ENCODE data around the gene DHRS9.
"Not testable (repeated sequence)": the region's sequence is repeated elsewhere in the genome, so short reads cannot be mapped to it uniquely, and the experiment has no call there.

The DHRS9 gene

GRCh38 chr2:169069341-169069740 lies at the start of gene DHRS9:
Gene DHRS9, plus strand, starts transcription at chr2:169069563. Its CDS starts 12,019 bp downstream, at chr2:169081582.
- DNase-seq = peak in 1 of 14 donors; percentile 9

DNA sequence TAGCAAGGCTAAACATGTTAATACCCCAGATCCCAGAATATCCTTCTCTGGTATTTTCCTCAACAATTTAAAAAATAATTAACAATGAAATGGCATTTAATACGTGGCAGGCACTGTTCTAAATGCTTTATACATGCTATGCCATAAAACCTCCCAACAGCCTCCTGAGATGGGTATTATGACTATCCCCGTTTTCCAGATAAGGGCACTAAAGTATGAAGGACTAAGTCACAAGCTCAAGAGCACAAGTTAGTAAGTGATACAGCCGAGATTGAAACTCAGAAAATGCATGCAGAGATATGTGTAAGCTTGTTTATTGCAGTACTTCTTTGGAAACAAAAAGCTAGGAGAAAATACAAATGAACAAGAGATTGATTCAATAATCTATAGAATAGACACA lies 46.2 kb upstream of the DHRS9 start:
- DNase-seq = no peak

DNA sequence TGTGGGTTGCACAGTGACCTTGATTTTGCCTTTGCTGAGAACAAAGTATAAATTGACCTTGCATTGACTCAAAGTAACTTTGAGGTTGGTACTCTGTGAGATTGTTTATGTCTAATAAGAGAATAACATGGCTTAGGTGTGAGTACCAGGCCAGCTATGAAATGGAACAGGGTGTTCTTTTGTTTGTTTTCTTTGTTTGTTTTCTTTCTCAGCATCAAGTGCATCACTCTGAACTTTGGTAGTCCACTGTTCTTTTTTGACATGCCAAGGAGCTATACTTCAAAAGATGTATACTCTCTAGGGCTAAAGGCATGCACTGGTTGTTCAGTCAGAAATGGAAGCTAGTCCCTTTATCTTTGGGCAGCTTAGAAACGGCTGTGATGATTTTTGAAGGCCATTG lies 43.3 kb upstream of the DHRS9 start:
- no peak for DNase-seq

GRCh38 chr2:169027234-169027633 lies 42.1 kb upstream of the DHRS9 start:
- DNase-seq = no peak

DNA sequence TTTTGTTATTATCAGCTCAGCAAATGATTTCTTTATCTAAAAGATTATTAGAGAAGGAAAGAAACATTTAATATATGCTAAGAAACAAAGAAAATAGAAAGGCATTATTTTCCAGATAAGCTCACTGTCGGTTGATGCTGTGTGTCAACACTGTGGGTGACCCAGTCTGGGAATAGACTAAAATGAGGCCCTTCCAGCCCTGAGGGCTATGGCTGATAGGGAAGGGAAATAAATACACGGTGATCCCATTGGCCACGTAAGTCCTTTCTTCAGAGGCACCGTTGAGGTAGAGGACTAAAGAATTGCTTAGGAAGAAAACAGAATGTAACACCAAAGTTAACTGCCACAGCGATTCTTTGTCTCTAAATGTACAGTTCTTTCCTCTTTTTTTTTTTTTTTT lies 40.0 kb upstream of the DHRS9 start:
- no peak for DNase-seq

- no peak for DNase-seq
Observed at GRCh38 chr2:169031202-169031601, 38.2 kb upstream of the DHRS9 start, which contains the start of gene ABCB11. Gene ABCB11, minus strand, starts transcription at chr2:169031324. Its CDS starts 13,199 bp downstream, at chr2:169018125.

- no peak for DNase-seq
Observed at GRCh38 chr2:169034256-169034655, 35.1 kb upstream of the DHRS9 start.

- DNase-seq = no peak
Observed at GRCh38 chr2:169034984-169035544, 34.3 kb upstream of the DHRS9 start.

GRCh38 chr2:169035887-169036286 lies 33.5 kb upstream of the DHRS9 start:
- DNase-seq = no peak

DNA sequence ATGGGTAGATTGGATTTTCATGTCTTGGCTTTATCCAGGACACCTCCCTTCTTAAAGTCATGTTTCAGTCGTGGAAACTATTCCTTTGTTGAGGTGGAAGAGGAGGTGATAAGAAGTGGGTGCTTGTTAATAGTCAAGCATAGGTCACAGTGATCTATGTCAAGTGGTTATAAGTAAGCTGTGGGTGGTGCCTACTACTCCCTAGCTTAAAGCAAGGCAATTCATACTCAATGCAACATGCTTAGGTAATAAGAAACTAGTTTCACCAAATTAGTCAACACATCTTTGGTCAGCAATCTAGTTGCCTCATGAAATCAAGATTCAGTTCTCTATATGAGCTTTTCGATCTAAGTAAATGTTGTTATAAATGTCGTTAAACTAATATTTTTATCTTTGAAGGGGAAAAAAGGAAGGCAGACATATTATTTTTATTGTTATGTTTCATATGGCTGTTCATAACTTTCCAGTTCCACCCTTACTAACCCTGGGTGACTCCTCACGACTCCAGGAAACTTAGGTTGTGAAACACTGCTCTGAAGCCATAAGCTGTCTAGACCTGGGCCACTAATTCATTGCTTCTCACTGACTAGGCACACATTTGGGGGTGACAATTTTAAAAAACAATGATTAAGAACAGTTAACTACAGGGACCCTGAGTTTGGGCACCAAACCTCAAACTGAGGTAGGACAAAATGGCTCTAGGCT lies 32.5 kb upstream of the DHRS9 start:
- no peak for DNase-seq

DNA sequence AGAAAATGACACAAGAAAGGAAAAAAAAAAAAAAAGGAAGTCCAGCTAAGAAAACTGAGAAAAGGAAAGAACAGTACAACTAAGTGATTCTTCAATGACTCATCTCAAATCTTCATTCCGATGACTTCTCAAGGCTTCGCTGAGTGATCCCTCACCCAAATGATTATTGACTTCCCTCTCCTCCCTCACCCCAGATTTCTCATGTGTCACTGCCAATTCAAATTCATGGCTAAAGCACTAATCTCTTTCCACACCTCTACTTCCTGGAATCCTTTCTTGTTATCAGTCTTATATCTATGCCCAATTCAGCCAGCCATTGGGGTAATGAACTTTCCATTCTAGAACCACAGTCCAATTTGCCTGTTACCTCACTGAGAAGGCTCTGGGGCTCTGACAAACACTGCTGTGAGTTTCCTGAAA lies 31.0 kb upstream of the DHRS9 start:
- DNase-seq = no peak

DNA sequence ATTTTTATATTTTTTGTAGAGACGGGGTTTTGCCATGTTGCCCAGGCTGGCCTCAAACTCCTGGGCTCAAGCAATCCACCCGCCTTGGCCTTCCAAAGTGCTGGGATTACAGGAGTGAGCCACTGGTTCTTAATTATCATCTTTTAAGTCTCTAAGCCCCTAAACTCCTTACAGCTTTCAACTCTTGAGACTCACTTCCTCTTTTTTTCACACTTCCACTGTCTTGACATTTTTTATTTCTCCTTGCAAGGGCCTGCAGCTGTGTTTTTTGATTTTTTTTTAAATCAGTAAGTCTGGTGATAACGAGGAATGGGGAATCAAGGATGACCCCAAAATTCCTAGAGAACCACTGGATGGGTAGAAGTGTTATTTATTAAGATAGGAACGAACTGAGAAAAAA lies 29.7 kb upstream of the DHRS9 start:
- DNase-seq = no peak

DNA sequence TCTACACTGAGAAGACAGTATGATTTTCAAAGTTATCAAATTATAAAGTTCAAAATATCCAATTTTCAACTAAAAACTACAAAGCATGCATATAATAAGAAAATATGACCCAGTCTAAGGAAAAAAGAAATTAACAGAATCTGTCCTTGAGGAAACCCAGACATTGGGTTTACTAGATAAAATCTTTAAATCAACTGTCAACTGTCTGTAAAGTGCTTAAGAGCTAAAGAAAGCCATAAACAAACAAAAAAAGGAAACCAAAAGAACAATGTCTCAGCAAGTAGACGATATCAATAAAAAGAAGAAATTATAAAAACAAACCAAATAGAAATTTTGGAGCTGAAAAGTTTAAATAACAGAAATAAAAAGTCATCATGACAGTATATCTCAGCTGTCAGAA lies 27.8 kb upstream of the DHRS9 start:
- no peak for DNase-seq

DNA sequence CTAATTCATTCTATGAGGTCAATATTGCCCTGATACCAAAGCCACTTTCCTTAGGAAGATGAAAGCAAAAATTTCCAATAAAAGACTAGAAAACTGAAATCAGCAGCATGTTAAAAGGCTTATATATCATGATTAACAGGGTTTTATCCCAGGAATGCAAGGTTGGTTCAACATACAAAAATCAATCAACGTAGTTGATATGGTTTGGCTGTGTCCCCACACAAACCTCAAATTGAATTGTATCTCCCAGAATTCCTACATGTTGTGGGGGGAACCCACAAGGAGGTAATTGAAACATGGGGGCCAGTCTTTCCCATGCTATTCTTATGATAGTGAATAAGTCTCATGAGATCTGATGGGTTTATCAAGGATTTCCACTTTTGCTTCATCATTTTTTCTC lies 26.5 kb upstream of the DHRS9 start:
- no peak for DNase-seq

DNA sequence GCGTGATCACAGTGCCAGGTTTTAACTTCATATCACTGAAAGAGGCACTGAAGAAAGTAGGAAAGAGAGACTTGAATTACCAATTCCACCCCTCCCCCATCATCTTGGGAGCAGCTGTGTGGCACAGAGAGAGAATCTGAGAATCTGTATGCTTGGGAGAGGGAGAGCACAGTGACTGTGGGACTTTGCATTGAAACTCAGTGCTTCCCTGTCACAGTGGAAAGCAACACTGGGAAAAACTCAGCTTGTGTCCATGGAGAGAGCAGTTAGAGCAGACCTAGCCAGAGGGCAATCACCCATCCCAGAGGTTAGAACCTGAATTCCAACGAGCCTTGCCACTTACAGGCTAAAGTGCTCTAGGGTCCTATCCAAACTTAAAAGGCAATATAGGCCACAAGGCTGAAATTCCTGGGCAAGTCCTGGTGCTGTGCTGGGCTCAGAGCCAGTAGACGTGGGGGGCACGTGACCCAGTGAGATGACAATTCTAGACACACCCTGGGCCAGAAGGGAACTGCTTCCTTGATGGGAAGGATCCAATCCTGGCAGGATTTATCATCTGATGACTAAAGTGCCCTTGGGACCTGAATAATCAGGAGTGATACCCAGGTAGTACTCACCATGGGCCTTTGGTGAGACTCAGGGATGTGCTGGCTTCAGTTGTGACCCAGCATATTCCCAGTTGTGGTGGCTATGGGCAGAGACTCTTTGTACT lies 22.8 kb upstream of the DHRS9 start:
- no peak for DNase-seq

DNA sequence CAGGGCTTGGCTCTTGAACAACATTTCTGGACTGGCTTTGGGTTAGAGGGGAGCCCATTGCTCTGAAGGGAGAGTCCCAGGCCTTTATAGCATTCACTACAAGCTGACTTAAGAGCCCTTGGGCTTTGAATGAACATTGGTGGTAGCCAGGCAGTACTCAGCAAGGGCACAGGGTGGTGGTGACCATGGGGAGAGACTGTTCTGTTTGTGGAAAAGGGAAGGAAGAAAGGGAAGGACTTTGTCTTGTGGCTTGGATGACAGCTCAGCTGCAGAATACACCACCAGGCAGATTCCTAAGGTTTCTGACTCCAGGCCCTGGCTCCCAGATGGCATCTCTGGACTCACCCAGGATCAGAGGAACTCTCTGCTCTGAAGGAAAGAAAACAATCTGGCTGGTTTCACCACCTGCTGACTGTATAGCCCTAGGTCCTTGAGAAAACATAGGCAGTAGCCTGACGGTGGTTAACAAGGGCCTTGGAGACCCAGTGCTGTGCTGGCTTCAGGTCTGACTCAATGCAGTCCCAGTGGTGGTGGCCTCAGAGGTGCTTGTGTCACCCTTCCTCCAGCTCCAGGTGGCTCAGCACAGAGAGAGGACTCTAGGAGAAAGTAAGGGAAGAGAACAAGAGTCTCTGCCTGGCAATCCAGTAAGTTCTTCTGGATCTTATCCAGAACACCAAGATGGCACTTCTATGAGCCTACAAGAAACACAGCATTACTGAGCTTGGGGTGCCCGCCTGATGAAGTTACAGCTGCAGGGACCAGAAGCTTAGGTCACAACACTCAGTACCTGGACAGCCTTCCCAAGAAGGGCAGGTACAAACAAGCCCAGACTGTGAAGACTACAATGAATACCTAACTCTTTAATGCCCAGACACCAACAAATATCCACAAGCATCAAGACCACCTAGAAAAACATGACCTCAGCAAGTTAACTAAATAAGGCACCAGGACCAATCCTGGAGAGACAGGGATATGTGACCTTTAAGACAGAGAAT lies 21.8 kb upstream of the DHRS9 start:
- no peak for DNase-seq

DNA sequence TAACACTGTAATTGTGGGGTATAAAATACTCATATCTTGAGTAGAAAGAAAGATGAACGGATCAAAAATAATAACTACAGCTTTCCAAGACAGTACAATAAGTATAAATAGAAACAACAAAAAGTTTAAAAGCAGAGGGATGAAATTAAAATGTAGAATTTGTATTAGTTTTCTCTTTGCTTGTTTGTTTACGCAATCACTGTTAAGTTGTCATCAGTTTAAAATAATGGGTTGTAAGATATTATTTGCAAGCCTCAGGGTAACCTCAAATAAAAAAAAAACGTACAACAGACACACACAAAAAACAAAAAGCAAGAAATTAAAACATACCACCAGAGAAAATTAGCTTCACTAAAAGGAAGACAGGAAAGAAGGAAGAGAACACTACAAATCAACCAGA lies 20.2 kb upstream of the DHRS9 start:
- DNase-seq = no peak

- DNase-seq = no peak
Observed at GRCh38 chr2:169050476-169051240, 18.7 kb upstream of the DHRS9 start.

GRCh38 chr2:169054575-169054974 lies 14.8 kb upstream of the DHRS9 start:
- DNase-seq = not testable (repeated sequence)

- DNase-seq = not testable (repeated sequence)
Observed at GRCh38 chr2:169064199-169064598, 5.2 kb upstream of the DHRS9 start.

GRCh38 chr2:169065422-169065821 lies 3.9 kb upstream of the DHRS9 start:
- DNase-seq = no peak
